ENCODE data around the gene TACC3.

DNA sequence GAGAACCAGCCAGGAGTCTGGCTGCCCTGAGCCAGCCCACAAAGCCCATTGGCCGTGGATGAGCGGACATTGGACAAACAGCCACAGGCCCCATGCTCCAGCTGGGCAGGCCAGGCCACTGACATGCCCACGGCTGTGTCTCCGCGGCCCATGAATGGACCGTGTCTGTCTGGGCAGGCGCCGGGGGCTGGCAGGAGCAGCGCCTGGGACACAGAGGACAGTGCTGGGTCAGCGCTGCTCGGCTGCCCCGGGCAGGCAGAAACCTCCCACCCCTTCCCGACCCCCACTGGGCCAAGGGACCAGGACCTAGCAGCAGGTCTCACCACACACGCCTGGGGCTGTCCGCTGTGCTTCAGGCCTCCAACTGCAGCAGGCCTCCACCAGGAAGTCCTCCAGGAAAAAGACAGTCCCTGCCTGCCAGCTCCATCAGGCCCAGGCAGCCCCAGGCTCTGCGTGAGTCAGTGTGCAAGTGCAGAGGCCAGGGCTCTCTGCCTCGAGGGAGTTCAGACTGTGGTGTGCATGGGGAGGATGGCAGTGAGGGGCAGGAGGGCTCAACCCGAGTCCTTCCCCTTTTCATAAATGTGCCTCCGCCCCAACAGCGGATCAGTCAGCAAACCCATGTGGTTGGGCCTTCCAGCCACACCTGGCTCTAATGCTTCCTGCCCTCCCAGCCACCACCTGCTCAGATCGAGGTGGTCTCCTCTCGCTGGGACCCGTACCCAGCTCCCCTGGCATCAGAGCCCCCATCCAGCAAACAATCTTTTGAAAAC is 54.6 kb downstream of the TACC3 start:
- TF ChIP-seq EP300 (IDR thresholded peaks at IDR 0.05): no peak
- TF ChIP-seq, protein P1, sequence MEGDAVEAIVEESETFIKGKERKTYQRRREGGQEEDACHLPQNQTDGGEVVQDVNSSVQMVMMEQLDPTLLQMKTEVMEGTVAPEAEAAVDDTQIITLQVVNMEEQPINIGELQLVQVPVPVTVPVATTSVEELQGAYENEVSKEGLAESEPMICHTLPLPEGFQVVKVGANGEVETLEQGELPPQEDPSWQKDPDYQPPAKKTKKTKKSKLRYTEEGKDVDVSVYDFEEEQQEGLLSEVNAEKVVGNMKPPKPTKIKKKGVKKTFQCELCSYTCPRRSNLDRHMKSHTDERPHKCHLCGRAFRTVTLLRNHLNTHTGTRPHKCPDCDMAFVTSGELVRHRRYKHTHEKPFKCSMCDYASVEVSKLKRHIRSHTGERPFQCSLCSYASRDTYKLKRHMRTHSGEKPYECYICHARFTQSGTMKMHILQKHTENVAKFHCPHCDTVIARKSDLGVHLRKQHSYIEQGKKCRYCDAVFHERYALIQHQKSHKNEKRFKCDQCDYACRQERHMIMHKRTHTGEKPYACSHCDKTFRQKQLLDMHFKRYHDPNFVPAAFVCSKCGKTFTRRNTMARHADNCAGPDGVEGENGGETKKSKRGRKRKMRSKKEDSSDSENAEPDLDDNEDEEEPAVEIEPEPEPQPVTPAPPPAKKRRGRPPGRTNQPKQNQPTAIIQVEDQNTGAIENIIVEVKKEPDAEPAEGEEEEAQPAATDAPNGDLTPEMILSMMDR (IDR thresholded peaks at IDR 0.05): no peak
- TF ChIP-seq POLR2AphosphoS5 (IDR thresholded peaks at IDR 0.05): no peak
